RPMI7951 (cell line): ENCODE data around the gene GABRR3. TPM values are rescaled to one million over a fixed set of nuclear protein-coding genes. Genes with fewer than 3 reads are reported as not detected.

Source experiments
- DNase-seq: peaks from one replicate; pipeline ENCODE4 v3.0.0-alpha.2; 2012; ENCODE audit warnings: low read depth
- total RNA-seq: library from RNA; depleted of rRNA; stranded (reverse); fragments of >200 nt; shearing (Covaris generic); gene quantifications from 2 replicates; pipeline ENCODE4 v1.2.3, GENCODE V29; 2014; rRNA removed

Gene GABRR3
- total RNA-seq, 1 experiment from 2014 or later: not detected

GRCh38 chr3:97957617-97958311 lies 77.4 kb downstream of the GABRR3 start:
- peak; percentile 71 for DNase-seq

DNA sequence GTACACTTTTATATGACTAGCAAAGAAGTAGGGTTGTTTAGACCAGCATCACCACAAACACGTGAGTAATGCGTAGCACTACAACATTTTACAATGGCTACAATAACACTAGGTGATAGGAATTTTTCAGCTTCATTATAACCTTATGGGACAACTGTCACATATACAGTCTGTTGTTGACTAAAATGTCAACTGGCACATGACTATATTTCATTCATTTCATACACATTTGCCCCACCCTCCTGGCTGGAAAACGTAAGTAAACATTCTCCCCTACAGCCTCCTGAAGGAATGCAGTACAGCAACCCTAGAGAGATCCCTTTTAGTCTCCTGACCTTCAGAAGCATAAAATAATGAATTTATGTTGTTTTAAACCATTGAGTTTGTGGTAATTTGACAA lies 79.1 kb downstream of the GABRR3 start:
- no peak for DNase-seq

DNA sequence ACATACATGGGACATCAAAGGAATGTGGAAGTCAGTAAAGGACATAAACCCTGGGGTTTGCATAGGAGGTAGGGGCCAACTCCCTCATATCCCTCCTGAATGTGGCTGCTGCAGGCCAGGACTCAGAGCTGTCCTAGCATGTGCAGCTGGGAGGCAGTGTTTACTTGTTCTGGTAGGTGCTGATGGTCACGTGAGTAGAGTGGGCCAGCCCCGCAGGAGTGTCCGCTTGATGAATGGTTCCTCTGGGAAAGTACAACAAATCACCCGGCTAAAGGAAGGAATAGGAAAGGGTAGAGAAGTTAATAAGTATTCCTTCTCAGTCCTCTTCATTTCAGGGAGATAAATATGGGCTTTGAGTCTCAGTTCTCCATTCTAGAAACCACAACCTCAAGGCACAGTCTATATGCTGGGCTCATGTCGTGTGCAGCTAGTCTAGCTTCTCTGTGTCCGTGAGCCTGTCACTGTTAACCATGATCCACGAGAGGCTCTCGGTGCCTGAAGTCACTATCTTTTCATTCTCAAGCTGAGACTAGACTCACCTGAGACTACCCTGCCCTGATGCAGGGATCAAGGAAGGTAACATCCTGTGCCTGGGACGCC lies 80.8 kb downstream of the GABRR3 start:
- no peak for DNase-seq

DNA sequence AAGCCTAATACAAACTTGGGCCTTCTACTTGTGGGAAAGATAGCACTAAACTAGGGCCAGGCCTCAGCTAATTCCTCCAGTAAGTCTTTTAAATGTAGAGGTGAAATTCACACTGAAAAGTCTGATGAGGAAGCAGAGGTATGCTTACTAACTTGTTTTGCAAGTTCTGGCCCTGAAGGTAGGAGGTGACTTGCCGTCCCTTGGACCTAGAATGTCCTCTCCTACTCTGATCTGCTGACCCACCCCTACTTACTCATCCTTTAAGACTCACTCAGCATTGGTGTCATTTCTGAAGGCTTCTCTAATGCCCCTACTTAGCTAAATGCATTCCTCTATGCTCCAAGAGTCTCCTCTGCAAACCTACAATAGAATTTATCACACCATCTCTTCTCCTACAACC lies 82.2 kb downstream of the GABRR3 start:
- no peak for DNase-seq

- peak; percentile 29 for DNase-seq
These were observed 82.8 kb downstream of the GABRR3 start for GRCh38 chr3:97952280-97952679.

DNA sequence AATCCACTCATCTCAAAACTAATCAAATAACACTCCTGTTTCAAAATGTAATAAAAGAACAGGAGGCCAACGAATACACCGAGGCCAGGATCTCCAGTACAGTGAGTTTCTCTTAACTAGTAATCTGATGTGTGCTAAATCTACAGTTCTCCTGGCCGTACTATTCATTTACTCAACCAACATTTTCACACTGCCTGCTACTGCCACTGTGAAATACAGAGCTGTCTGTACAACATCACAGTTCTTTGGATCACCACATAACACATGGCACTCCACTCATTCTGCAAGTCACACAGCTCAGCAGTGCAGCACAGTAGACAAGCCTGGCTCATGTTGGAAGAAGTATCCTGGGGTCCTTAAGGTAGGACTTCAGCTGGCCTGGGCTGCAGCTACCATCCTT lies 84.8 kb downstream of the GABRR3 start:
- DNase-seq: no peak

GRCh38 chr3:97949743-97950142 lies 85.4 kb downstream of the GABRR3 start:
- no peak for DNase-seq

- no peak for DNase-seq
These were observed 86.0 kb downstream of the GABRR3 start for GRCh38 chr3:97949110-97949485.

GRCh38 chr3:97948351-97949109 lies 86.6 kb downstream of the GABRR3 start:
- DNase-seq: no peak

GRCh38 chr3:97942801-97943546 lies 92.1 kb downstream of the GABRR3 start:
- no peak for DNase-seq

DNA sequence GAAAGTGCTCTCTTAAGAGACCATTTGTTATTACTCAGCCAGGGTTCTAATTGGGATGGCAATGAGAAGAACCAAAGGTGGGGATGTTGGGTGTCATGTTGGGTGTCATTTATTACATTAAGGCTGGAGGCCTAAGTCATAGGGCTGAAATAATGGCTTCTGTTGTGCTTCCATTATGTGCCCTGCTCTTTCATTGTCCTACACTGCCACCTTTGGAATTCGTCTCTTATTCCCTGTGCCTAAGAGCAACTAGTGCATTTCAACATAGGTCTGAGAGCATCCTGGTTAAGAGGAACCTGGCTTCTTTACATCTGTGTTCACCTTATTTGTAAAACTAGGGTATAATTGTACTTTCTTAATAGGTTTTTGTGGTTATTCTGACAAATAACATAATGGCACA lies 95.1 kb downstream of the GABRR3 start:
- peak; percentile 21 for DNase-seq

- DNase-seq: no peak
These were observed 95.7 kb downstream of the GABRR3 start for GRCh38 chr3:97939401-97939800.

DNA sequence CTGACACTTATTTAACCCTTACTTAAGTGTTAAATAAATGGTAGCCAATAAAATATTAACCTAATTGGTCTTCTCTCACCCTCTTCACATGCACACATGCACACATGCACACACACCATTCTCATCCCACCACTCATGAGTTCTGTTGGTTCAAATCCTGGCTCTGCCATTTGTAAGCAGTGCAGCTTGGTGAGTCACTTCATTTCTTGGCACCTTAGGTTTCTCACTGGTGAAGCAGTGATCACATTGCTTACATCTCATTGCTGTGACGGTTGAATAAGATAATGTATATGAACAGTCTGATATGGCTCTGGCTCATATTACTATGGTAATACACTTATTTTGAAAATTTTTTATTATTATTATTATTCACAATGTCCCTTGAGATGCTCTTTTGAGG lies 96.7 kb downstream of the GABRR3 start:
- no peak for DNase-seq

DNA sequence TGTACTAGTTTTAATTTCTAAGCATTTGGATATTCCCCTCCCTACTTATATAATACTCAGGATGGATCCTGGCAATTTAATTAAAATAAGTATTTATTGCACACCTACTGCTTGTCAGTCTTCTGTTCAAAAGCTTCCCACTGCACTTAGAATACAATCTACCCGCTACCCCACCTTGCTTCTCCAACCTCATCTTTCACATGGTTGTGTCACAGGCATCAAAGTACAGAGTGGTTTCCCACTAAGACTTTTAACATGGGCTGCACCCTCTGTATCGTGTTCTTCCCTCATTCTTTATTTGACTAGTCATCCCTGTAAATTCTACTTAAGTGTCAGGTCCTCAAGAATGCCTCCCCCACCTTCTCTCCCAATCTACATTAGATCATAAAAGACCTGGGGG lies 97.9 kb downstream of the GABRR3 start:
- DNase-seq: no peak

- no peak for DNase-seq
These were observed 99.3 kb downstream of the GABRR3 start for GRCh38 chr3:97935842-97936241.

Other genes starting within 250 kb of the GABRR3 start
- gene CRYBG3, start 213.3 kb downstream of the GABRR3 start, total RNA-seq: 14.7 and 16.7 TPM in 2 replicates
- 22.7 and 30.0 TPM in 2 replicates for gene RIOX2, start 62.9 kb downstream of the GABRR3 start, total RNA-seq
- gene OR5AC2, start 51.9 kb upstream of the GABRR3 start, total RNA-seq: not detected in 2 replicates
- gene OR5H1, start 95.4 kb upstream of the GABRR3 start, total RNA-seq: not detected in 2 replicates
- not detected in 2 replicates for gene OR5H14, start 112.2 kb upstream of the GABRR3 start, total RNA-seq
- not detected in 2 replicates for gene OR5H15, start 131.4 kb upstream of the GABRR3 start, total RNA-seq
- not detected in 2 replicates for gene OR5H6, start 228.9 kb upstream of the GABRR3 start, total RNA-seq
- gene OR5H2, start 247.2 kb upstream of the GABRR3 start, total RNA-seq: not detected in 2 replicates